Measurements from ENCODE around the gene ABI1. TPM values are rescaled to one million over a fixed set of nuclear protein-coding genes. Genes with fewer than 3 reads are reported as not detected.

Gene ABI1
- total RNA-seq, 1 donor from 2014 or later: 33.8 TPM

GRCh38 chr10:26730552-26730951, 130.2 kb downstream of the ABI1 start:
- intact Hi-C loops (cut with DNase I): no loop called here
- no peak for DNase-seq (ENCODE audit: low spot score)

GRCh38 chr10:26729395-26729794, 131.4 kb downstream of the ABI1 start:
- no peak for DNase-seq (ENCODE audit: low spot score)
- intact Hi-C loops (cut with DNase I): no loop called here

- DNase-seq (ENCODE audit: low spot score): no peak
Measured at GRCh38 chr10:26728957-26729356, 131.8 kb downstream of the ABI1 start.

GRCh38 chr10:26727005-26727404, 133.8 kb downstream of the ABI1 start:
- intact Hi-C loops (cut with DNase I): loop anchor here (2.0 kb wide), 1 partner anchor 156 kb away; no protein-coding TSS in a partner anchor
- DNase-seq (ENCODE audit: low spot score): no peak

More at GRCh38 chr10:26728957-26729356, 131.8 kb downstream of the ABI1 start:
- intact Hi-C loops (cut with DNase I): no loop called here

GRCh38 chr10:26725837-26726727, 134.7 kb downstream of the ABI1 start:
- intact Hi-C loops (cut with DNase I): loop anchor here (2.0 kb wide), 1 partner anchor 157 kb away; no protein-coding TSS in a partner anchor
- no peak for DNase-seq (ENCODE audit: low spot score)

- no peak for DNase-seq (ENCODE audit: low spot score)
- intact Hi-C loops (cut with DNase I): no loop called here
Measured at GRCh38 chr10:26723016-26723415, 137.7 kb downstream of the ABI1 start.

GRCh38 chr10:26721561-26721960, 139.2 kb downstream of the ABI1 start:
- intact Hi-C loops (cut with DNase I): no loop called here

GRCh38 chr10:26717476-26717875, 143.3 kb downstream of the ABI1 start:
- no peak for DNase-seq (ENCODE audit: low spot score)
- intact Hi-C loops (cut with DNase I): no loop called here

More at GRCh38 chr10:26721561-26721960, 139.2 kb downstream of the ABI1 start:
- no peak for DNase-seq (ENCODE audit: low spot score)

GRCh38 chr10:26715137-26715487, 145.6 kb downstream of the ABI1 start:
- intact Hi-C loops (cut with DNase I): no loop called here

GRCh38 chr10:26714415-26715136, 146.2 kb downstream of the ABI1 start:
- DNase-seq (ENCODE audit: low spot score): no peak
- intact Hi-C loops (cut with DNase I): no loop called here

More at GRCh38 chr10:26715137-26715487, 145.6 kb downstream of the ABI1 start:
- DNase-seq (ENCODE audit: low spot score): no peak

- intact Hi-C loops (cut with DNase I): no loop called here
- DNase-seq (ENCODE audit: low spot score): no peak
Measured at GRCh38 chr10:26711324-26711723, 149.4 kb downstream of the ABI1 start.

GRCh38 chr10:26706936-26707335, 153.8 kb downstream of the ABI1 start:
- intact Hi-C loops (cut with DNase I): no loop called here
- no peak for DNase-seq (ENCODE audit: low spot score)

GRCh38 chr10:26706206-26706605, 154.6 kb downstream of the ABI1 start:
- intact Hi-C loops (cut with DNase I): no loop called here
- DNase-seq (ENCODE audit: low spot score): no peak

- intact Hi-C loops (cut with DNase I): no loop called here
- DNase-seq (ENCODE audit: low spot score): no peak
Measured at GRCh38 chr10:26703974-26704373, 156.8 kb downstream of the ABI1 start.

GRCh38 chr10:26703096-26703495, 157.7 kb downstream of the ABI1 start:
- intact Hi-C loops (cut with DNase I): no loop called here
- no peak for DNase-seq (ENCODE audit: low spot score)

GRCh38 chr10:26700884-26701630, 159.7 kb downstream of the ABI1 start:
- intact Hi-C loops (cut with DNase I): no loop called here
- no peak for DNase-seq (ENCODE audit: low spot score)

GRCh38 chr10:26699631-26700030, 161.1 kb downstream of the ABI1 start:
- intact Hi-C loops (cut with DNase I): no loop called here
- no peak for DNase-seq (ENCODE audit: low spot score)

- intact Hi-C loops (cut with DNase I): no loop called here
- DNase-seq (ENCODE audit: low spot score): no peak
Measured at GRCh38 chr10:26698909-26699308, 161.8 kb downstream of the ABI1 start.

- intact Hi-C loops (cut with DNase I): loop anchor here (1.0 kb wide), 1 partner anchor 162 kb away; the partner anchor contains the start of gene ABI1
- DNase-seq (ENCODE audit: low spot score): no peak
Measured at GRCh38 chr10:26697922-26698608, 162.7 kb downstream of the ABI1 start.
